ENCODE results near the gene SYTL3.

The SYTL3 gene

DNA sequence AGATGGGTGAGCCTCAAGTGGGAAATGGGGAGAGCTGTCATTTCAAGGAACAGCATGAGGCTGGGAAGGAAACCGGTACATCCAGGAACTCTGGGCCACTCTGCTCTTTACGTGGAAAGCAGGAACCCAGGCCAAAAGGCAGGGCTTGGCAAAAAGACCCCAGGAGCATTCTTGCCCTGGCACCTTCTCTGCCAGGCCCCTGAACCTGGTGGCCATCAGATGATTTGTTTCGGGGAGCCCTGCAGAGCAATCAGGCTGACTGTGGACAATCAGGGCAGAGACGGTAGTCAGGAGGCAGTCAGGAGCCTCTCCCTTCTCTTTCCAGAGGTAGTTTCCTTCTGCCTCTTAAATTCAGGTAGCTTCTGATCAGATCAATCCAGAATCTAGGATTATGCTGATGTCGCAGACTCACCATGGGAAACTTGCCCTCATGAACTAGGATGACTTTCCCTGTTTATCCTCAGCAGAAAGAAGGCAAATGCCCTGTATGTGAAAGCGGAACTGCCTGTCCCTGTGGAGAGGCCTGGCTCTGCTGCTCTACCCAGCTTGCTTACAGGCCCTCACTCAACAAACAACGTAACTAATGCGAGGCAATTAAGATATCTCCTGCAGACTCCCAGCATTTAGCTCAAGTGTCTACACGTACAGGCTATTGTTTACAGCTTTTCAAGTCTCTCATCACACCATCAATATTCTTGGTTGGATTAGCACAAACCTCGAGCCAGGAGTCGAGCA, 132.7 kb downstream of the SYTL3 start:
- Histone ChIP-seq H3K9me3 (ENCODE audit: insufficient read depth, low read length) (no peaks in the 10 kb centered on the region), H3K4me1 (ENCODE audit: insufficient read depth, insufficient read length) (peaks cover 15% of the 10 kb centered on the region), H3K4me3 (ENCODE audit: insufficient read length, low read depth) (no peak overlapping the region), H3K27me3 (ENCODE audit: insufficient read depth, insufficient read length) (no peaks in the 10 kb centered on the region), H3K9ac (ENCODE audit: insufficient read length, low read depth) (no peak overlapping the region), H3K36me3 (ENCODE audit: insufficient read depth, insufficient read length, low read length) (peaks cover 93% of the 10 kb centered on the region)
- TF ChIP-seq ZNF274 (IDR thresholded peaks at IDR 0.05; ENCODE audit: low read depth, low read length), result no peak
- no peak for TF ChIP-seq YY1 (IDR thresholded peaks at IDR 0.05; ENCODE audit: insufficient read depth, insufficient read length)
- TF ChIP-seq SUZ12 (IDR thresholded peaks at IDR 0.05; ENCODE audit: extremely low read depth, insufficient read depth, insufficient read length), result no peak
- DNase-seq (ENCODE audit: low read depth, low spot score), result no peak

DNA sequence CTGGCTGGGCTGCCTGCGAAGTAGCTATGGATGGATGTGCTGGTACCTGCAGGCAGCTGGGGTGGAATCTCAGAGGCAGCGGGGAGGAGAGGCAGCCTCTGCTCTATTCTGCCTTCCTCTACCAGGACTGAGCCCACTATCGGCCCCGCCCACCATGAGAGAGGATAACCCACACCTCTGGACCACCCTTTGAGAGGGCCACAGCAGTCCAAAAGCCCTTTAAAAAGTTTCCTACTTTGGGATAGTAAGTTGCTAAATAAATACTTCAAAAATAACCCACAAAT, 133.3 kb downstream of the SYTL3 start:
- DNase-seq (ENCODE audit: low read depth, low spot score), result no peak

DNA sequence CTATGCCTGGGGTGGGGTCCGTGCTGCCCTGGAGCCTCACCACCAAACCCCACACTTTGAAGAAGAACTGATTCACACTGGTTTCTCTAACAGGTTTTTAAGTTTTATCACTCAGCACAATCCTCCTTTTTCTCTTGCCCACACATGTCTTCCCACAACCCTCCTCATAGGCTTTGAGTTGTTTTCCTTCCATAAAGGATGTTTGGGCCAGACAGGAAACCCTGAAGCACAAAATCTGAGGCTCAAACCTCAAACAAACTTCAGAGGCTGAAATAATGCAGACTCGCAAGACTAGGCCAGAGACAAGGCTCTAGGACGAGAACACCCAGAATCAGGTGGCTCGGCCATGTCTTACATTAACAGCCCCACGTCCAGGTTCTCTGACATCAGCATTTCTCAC, 134.0 kb downstream of the SYTL3 start:
- Histone ChIP-seq H3K27me3 (ENCODE audit: insufficient read depth, insufficient read length) (no peaks in the 10 kb centered on the region), H3K36me3 (ENCODE audit: insufficient read depth, insufficient read length, low read length) (peaks cover 95% of the 10 kb centered on the region), H3K9ac (ENCODE audit: insufficient read length, low read depth) (no peak overlapping the region), H3K9me3 (ENCODE audit: insufficient read depth, low read length) (no peaks in the 10 kb centered on the region), H3K4me1 (ENCODE audit: insufficient read depth, insufficient read length) (peaks cover 15% of the 10 kb centered on the region), H3K4me3 (ENCODE audit: insufficient read length, low read depth) (no peak overlapping the region)
- no peak for TF ChIP-seq ZNF274 (IDR thresholded peaks at IDR 0.05; ENCODE audit: low read depth, low read length)
- no peak for TF ChIP-seq YY1 (IDR thresholded peaks at IDR 0.05; ENCODE audit: insufficient read depth, insufficient read length)
- no peak for TF ChIP-seq SUZ12 (IDR thresholded peaks at IDR 0.05; ENCODE audit: extremely low read depth, insufficient read depth, insufficient read length)
- no peak for DNase-seq (ENCODE audit: low read depth, low spot score)

More for the DNA sequence above, 133.3 kb downstream of the SYTL3 start:
- Histone ChIP-seq H3K36me3 (ENCODE audit: insufficient read depth, insufficient read length, low read length) (peaks cover 93% of the 10 kb centered on the region), H3K9ac (ENCODE audit: insufficient read length, low read depth) (no peak overlapping the region), H3K27me3 (ENCODE audit: insufficient read depth, insufficient read length) (no peaks in the 10 kb centered on the region), H3K4me3 (ENCODE audit: insufficient read length, low read depth) (no peak overlapping the region), H3K4me1 (ENCODE audit: insufficient read depth, insufficient read length) (peaks cover 15% of the 10 kb centered on the region), H3K9me3 (ENCODE audit: insufficient read depth, low read length) (no peaks in the 10 kb centered on the region)
- no peak for TF ChIP-seq ZNF274 (IDR thresholded peaks at IDR 0.05; ENCODE audit: low read depth, low read length)
- no peak for TF ChIP-seq YY1 (IDR thresholded peaks at IDR 0.05; ENCODE audit: insufficient read depth, insufficient read length)
- TF ChIP-seq SUZ12 (IDR thresholded peaks at IDR 0.05; ENCODE audit: extremely low read depth, insufficient read depth, insufficient read length), result no peak

DNA sequence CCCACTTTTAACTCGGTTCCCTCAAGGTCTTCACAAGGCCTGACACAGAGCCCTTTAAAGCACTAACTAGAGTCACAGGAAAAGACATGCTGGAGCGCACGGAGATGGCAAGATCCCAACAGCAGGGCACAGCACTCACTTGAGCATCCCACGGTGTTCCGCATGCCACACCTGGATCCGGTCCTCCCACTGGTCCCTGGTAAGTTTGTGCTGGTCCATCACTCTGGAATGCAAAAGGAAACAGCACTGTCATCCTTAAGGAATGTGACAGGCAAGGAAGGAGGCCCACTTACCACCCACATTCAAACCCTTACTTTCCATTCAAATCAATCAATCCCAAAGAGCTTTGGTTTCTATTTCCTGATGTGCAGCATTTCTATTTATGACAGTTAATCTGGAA, 134.7 kb downstream of the SYTL3 start:
- H3K4me1 ChIP-seq (ENCODE audit: insufficient read depth, insufficient read length), result peaks cover 15% of the 10 kb centered on the region
- DNase-seq (ENCODE audit: low read depth, low spot score), result no peak
- TF ChIP-seq ZNF274 (IDR thresholded peaks at IDR 0.05; ENCODE audit: low read depth, low read length) (no peak), YY1 (IDR thresholded peaks at IDR 0.05; ENCODE audit: insufficient read depth, insufficient read length) (no peak), SUZ12 (IDR thresholded peaks at IDR 0.05; ENCODE audit: extremely low read depth, insufficient read depth, insufficient read length) (no peak)

DNA sequence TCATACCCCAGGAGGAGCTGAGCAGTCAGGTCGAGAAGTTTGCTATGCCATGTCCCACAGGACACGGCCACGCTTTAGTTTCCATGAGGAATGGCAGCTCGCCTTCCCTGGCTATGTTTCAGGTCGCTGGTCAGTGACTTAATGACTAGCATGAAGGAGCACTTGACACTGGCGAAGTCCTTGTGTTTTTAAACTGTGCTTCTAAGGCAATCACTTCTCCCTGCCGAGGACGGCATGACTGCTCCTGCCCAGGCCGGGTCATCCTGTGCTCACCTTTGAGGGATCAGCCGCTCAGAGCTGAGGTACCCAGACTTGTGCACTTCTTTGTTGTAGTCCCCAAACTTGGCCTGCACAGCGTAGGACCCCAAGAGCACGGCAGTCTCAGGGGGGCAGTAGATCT, 135.2 kb downstream of the SYTL3 start:
- no peak for DNase-seq (ENCODE audit: low read depth, low spot score)
- Histone ChIP-seq H3K36me3 (ENCODE audit: insufficient read depth, insufficient read length, low read length) (peaks cover 97% of the 10 kb centered on the region), H3K4me3 (ENCODE audit: insufficient read length, low read depth) (no peak overlapping the region), H3K9me3 (ENCODE audit: insufficient read depth, low read length) (no peaks in the 10 kb centered on the region), H3K27me3 (ENCODE audit: insufficient read depth, insufficient read length) (no peaks in the 10 kb centered on the region), H3K4me1 (ENCODE audit: insufficient read depth, insufficient read length) (peaks cover 15% of the 10 kb centered on the region), H3K9ac (ENCODE audit: insufficient read length, low read depth) (no peak overlapping the region)
- TF ChIP-seq YY1 (IDR thresholded peaks at IDR 0.05; ENCODE audit: insufficient read depth, insufficient read length) (no peak), SUZ12 (IDR thresholded peaks at IDR 0.05; ENCODE audit: extremely low read depth, insufficient read depth, insufficient read length) (no peak), ZNF274 (IDR thresholded peaks at IDR 0.05; ENCODE audit: low read depth, low read length) (no peak)

More for the DNA sequence above, 134.7 kb downstream of the SYTL3 start:
- peaks cover 97% of the 10 kb centered on the region for H3K36me3 ChIP-seq (ENCODE audit: insufficient read depth, insufficient read length, low read length)
- H3K27me3 ChIP-seq (ENCODE audit: insufficient read depth, insufficient read length), result no peaks in the 10 kb centered on the region
- no peak overlapping the region for H3K4me3 ChIP-seq (ENCODE audit: insufficient read length, low read depth)
- no peak overlapping the region for H3K9ac ChIP-seq (ENCODE audit: insufficient read length, low read depth)
- H3K9me3 ChIP-seq (ENCODE audit: insufficient read depth, low read length), result no peaks in the 10 kb centered on the region

DNA sequence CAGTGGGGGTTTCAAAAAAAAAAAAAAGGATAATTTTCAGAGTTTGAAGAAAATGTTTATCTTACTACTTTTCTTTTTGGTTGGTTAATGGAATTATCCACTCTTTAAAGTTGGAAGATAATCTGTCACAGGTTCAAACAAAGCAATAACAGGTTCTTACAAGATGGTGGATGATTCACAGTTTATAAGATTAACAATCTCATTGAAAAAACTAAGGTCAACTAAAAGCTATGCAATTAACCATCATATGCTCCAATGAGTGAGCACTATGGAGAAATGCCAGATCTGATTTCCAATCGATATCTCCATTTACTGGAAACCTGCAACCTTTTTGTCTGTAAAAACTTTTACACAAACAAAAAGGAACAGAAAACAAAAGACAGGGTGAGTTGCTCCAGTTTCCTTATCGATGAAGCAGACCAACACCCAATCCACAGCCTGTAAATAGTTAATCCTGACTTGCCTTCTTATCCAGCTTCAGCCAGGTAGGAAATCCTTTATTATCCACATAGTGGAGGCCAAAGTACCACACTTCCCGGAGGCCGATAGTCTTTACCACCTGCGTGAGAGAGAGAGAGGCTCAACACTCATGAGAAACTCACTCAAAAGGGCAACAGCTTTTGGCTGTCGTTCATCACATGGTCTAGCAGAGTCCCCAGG, 136.9 kb downstream of the SYTL3 start:
- H3K9ac ChIP-seq (ENCODE audit: insufficient read length, low read depth), result no peak overlapping the region
- H3K4me1 ChIP-seq (ENCODE audit: insufficient read depth, insufficient read length), result peaks cover 11% of the 10 kb centered on the region
- no peak overlapping the region for H3K4me3 ChIP-seq (ENCODE audit: insufficient read length, low read depth)
- peaks cover 86% of the 10 kb centered on the region for H3K36me3 ChIP-seq (ENCODE audit: insufficient read depth, insufficient read length, low read length)
- no peaks in the 10 kb centered on the region for H3K27me3 ChIP-seq (ENCODE audit: insufficient read depth, insufficient read length)
- no peaks in the 10 kb centered on the region for H3K9me3 ChIP-seq (ENCODE audit: insufficient read depth, low read length)
- no peak for DNase-seq (ENCODE audit: low read depth, low spot score)
- TF ChIP-seq YY1 (IDR thresholded peaks at IDR 0.05; ENCODE audit: insufficient read depth, insufficient read length) (no peak), ZNF274 (IDR thresholded peaks at IDR 0.05; ENCODE audit: low read depth, low read length) (no peak), SUZ12 (IDR thresholded peaks at IDR 0.05; ENCODE audit: extremely low read depth, insufficient read depth, insufficient read length) (no peak)

DNA sequence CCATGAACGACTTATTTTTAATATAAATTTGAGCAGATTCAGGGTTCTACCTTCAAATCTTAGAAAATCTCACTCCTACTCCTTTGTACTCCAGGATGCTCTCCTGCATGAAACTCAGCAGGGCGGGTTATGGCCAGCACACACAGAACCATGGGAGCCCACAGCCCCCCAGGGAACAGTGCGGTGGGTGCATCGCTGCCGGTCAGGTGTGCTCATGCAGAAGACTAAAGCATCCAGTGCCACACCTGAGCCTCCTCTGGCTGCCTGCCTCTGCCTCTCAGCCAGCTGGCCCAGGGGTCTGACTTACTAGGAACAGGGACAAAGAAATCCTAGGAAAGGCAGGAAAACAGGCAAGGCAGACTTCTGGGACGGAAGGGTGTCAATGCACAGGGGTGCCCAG, 137.5 kb downstream of the SYTL3 start:
- no peak for TF ChIP-seq SUZ12 (IDR thresholded peaks at IDR 0.05; ENCODE audit: extremely low read depth, insufficient read depth, insufficient read length)
- no peak for TF ChIP-seq ZNF274 (IDR thresholded peaks at IDR 0.05; ENCODE audit: low read depth, low read length)
- TF ChIP-seq YY1 (IDR thresholded peaks at IDR 0.05; ENCODE audit: insufficient read depth, insufficient read length), result no peak
- Histone ChIP-seq H3K4me1 (ENCODE audit: insufficient read depth, insufficient read length) (peaks cover 6% of the 10 kb centered on the region), H3K9ac (ENCODE audit: insufficient read length, low read depth) (no peak overlapping the region), H3K9me3 (ENCODE audit: insufficient read depth, low read length) (no peaks in the 10 kb centered on the region), H3K4me3 (ENCODE audit: insufficient read length, low read depth) (no peak overlapping the region), H3K27me3 (ENCODE audit: insufficient read depth, insufficient read length) (no peaks in the 10 kb centered on the region), H3K36me3 (ENCODE audit: insufficient read depth, insufficient read length, low read length) (peaks cover 84% of the 10 kb centered on the region)
- DNase-seq (ENCODE audit: low read depth, low spot score), result no peak

All from NT2/D1 (cell line).